Measurements from ENCODE around the gene KRTAP16-1. TPM values are rescaled to one million over a fixed set of nuclear protein-coding genes. Genes with fewer than 3 reads are reported as not detected.

The KRTAP16-1 gene
- total RNA-seq, 1 donor from 2014 or later = not detected

DNA sequence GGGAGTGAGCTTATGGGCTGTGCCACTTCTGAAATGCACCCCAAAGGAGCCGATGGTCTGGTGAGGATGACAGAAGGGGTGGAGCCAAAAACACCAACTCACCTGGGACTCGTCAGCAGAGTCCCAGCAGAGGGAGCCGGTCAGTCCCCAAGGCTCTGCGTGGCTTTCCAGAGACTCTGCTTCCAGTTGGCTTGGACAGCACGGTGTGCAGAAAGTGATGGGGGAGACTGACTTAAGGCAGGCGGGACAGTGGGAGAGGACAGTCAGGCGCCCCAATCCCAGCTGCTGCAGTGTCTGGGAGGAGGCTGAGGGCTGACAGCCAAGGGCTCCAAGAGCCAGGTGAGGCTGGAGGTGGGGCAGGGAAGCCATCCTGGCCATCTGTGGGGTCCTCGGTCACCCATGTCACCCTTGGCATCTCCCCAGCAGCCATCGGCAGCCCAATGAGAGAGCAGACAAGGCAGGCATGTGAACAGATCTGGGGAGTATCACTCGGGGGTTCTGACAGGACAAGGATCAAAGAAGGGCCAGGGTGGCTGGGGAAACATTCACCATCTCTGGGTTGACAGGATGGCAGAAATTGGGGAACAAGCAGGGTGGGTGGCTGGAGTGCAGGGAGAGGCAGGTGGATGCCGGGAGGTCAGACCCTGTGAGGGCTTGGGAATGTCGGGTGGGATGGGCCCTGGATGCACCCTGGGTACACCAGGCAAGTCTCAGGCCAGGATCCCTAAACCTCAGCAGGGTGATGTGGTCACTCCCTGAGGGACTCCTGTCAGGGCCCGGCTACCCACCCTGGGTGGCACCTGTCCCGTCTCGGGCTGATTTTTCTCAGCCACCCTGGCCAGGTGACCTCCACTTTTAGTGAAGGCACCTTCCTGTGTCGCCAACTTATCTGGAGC lies 15.3 kb upstream of the KRTAP16-1 start:
- no peak for DNase-seq (ENCODE audit: low spot score, unreplicated experiment)
- no peaks in the 10 kb centered on the region for H3K36me3 Mint-ChIP-seq (ENCODE audit: insufficient read depth)
- H3K4me1 Mint-ChIP-seq (ENCODE audit: low read depth) = no peaks in the 10 kb centered on the region
- H3K27me3 Mint-ChIP-seq = peaks cover 5% of the 10 kb centered on the region
- H3K27ac Mint-ChIP-seq = no peak overlapping the region
- TF ChIP-seq, protein P1, sequence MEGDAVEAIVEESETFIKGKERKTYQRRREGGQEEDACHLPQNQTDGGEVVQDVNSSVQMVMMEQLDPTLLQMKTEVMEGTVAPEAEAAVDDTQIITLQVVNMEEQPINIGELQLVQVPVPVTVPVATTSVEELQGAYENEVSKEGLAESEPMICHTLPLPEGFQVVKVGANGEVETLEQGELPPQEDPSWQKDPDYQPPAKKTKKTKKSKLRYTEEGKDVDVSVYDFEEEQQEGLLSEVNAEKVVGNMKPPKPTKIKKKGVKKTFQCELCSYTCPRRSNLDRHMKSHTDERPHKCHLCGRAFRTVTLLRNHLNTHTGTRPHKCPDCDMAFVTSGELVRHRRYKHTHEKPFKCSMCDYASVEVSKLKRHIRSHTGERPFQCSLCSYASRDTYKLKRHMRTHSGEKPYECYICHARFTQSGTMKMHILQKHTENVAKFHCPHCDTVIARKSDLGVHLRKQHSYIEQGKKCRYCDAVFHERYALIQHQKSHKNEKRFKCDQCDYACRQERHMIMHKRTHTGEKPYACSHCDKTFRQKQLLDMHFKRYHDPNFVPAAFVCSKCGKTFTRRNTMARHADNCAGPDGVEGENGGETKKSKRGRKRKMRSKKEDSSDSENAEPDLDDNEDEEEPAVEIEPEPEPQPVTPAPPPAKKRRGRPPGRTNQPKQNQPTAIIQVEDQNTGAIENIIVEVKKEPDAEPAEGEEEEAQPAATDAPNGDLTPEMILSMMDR (IDR thresholded peaks at IDR 0.05; ENCODE audit: unreplicated experiment) = peak; percentile 48
- no peak overlapping the region for H3K4me3 Mint-ChIP-seq (ENCODE audit: low read depth)
- H3K9me3 Mint-ChIP-seq (ENCODE audit: low read depth) = peaks cover 13% of the 10 kb centered on the region

DNA sequence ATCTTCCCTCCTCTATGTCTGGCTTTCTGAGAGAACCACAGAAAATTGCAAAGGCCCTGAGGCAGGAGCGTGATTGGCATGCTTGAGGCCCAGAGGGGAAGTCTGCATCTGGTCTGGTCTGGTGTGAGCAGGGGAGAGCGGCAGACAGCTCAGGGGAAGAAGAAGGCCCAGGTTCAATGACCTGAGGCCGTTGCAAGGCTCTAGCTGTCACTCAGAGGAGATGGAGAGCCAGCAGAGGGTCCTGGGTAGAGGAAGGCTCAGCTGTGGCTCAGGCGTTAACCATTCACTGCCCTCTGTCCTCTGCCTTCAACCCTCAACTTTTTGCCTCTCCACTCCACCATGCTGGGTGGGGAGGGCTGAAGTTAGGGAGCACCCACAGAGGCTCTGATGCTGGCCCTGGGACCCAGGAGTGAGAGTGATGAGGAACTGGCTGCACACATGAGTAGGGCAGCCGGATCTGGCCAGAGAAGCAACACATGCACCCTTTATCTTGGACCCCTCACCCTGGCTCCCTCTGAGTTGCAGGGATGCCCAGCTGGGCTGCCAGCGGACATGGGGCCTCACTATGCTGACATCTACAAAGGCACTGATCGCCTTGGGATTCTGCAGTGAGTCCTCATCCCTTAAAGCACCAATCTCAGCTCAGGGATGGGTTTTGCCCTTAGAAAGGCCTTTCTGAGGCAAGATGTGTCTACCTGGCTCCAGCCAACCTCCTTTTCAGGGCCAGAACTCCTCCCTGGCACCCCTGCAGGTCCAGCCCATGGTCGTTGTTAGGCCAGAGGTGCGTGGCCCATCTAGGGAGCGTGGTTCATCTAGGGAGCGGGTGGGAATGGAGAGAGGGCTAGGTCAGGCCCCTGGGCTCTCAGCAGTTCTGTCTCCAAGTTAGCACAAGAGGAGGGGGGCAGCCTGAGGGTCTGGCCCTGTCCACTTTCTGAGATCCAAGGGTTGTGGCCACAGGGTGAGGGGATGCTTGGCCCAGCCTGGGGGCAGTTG lies 14.1 kb upstream of the KRTAP16-1 start:
- peaks cover 5% of the 10 kb centered on the region for H3K27me3 Mint-ChIP-seq
- no peak overlapping the region for H3K27ac Mint-ChIP-seq
- DNase-seq (ENCODE audit: low spot score, unreplicated experiment) = no peak
- no peaks in the 10 kb centered on the region for H3K4me1 Mint-ChIP-seq (ENCODE audit: low read depth)
- TF ChIP-seq, protein P1 (IDR thresholded peaks at IDR 0.05; ENCODE audit: unreplicated experiment) = no peak
- no peak overlapping the region for H3K4me3 Mint-ChIP-seq (ENCODE audit: low read depth)
- H3K9me3 Mint-ChIP-seq (ENCODE audit: low read depth) = peaks cover 17% of the 10 kb centered on the region
- H3K36me3 Mint-ChIP-seq (ENCODE audit: insufficient read depth) = no peaks in the 10 kb centered on the region

DNA sequence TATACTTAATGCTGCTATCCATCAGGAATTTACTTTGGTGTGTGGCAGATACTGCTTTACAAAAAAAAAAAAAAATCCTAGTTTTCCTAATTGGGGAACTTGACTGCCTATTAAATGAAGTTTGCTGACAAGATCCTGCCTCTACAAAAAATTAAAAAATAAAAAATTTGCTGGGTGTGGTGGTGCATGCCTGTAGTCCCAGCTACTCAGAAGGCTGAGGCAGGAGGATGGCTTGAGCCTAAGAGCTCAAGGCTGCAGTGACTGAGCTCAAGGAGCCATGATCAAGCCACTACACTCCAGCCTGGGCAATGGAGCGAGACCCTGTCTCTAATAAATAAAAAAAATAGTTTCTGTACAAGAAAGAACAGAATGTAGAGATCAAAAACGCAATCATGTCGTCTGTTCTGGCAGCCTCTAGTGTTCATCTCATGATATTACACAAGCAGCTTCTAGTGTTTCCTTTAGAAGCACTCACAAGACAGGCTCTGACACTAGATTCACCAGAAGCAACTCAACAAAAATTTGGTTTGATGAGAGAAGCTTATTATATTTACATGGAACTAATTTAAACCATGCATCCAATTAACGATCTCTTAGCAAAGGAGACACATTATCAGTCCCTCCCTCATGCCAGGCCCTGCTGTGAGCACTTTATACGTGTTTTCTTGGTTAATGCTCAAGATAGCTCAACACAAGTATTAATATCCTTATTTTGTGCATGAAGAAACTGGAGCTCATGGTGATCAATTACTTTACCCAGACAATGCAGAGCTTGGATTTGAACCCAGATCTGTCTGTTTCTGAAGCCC lies 13.2 kb upstream of the KRTAP16-1 start:
- Mint-ChIP-seq H3K4me3 (ENCODE audit: low read depth) (no peak overlapping the region), H3K4me1 (ENCODE audit: low read depth) (no peaks in the 10 kb centered on the region), H3K36me3 (ENCODE audit: insufficient read depth) (no peaks in the 10 kb centered on the region), H3K27me3 (peaks cover 5% of the 10 kb centered on the region), H3K9me3 (ENCODE audit: low read depth) (peaks cover 17% of the 10 kb centered on the region), H3K27ac (no peak overlapping the region)
- TF ChIP-seq, protein P1 (IDR thresholded peaks at IDR 0.05; ENCODE audit: unreplicated experiment) = peak; percentile 78
- DNase-seq (ENCODE audit: low spot score, unreplicated experiment) = no peak

DNA sequence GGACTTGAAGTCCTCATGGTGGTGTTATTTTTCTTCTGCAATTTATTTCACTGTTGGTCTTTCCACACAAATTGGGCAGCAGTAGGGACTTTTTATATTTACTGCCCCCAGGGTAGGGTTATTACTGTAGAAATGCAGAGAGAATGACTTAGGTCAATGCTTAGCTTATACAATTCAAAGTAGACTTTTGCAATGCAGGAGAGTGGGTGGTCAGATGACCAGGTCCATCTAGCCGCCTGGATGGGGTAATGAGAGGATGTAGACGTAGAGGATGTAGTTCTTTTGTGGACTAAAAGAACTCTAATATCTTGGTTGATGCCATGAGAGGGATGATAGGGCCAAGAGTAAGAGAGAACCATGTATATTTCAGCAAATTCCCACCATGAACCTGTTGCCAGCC lies 9.1 kb upstream of the KRTAP16-1 start:
- H3K27me3 Mint-ChIP-seq = peaks cover 9% of the 10 kb centered on the region
- H3K4me3 Mint-ChIP-seq (ENCODE audit: low read depth) = no peak overlapping the region
- TF ChIP-seq, protein P1 (IDR thresholded peaks at IDR 0.05; ENCODE audit: unreplicated experiment) = no peak
- H3K27ac Mint-ChIP-seq = no peak overlapping the region
- no peaks in the 10 kb centered on the region for H3K4me1 Mint-ChIP-seq (ENCODE audit: low read depth)
- no peak for DNase-seq (ENCODE audit: low spot score, unreplicated experiment)
- no peaks in the 10 kb centered on the region for H3K36me3 Mint-ChIP-seq (ENCODE audit: insufficient read depth)
- peaks cover 17% of the 10 kb centered on the region for H3K9me3 Mint-ChIP-seq (ENCODE audit: low read depth)
